ENCODE results near the gene DHCR7.

The DHCR7 gene

DNA sequence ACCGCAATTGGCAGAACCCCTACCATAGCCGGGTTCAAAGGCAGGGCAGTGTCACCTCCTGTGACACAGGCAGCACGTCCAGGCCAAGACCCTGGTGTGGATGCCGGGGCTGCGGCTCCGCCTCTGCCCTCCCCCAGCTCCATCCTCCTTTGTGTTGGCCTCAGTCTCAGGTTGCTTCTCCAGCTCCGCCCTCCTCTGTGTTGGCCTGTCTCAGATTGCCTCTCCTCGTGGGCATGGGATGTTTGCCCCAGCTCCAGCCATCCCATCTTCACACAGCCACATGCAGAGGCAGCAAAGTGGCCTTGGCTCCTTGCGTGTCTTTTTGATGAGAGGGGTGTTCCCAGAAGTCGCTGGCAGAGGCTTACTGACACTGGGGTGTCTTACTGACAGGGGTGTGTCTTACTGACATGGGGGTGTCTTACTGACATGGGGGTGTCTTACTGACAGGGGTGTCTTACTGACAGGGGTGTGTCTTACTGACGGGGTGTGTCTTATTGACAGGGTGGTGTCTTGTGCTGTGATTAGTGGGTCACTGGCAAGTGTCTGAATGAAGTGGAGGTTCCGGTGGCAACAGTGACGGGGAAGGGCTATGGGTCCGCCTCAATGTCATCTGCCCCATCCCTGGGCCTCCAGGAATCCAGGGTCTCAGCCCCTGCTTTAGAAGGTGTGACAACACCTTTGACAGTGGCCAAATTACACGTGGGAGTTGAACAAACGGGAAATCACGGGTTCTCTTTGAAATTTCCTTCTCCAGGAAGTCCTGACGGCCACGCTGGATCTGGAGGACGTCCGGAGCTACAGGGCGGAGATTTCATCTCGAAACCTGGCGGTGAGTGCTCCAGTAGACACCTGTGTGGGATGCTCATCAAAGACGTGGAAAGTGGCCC lies 29.7 kb upstream of the DHCR7 start:
- no peak for DNase-seq

DNA sequence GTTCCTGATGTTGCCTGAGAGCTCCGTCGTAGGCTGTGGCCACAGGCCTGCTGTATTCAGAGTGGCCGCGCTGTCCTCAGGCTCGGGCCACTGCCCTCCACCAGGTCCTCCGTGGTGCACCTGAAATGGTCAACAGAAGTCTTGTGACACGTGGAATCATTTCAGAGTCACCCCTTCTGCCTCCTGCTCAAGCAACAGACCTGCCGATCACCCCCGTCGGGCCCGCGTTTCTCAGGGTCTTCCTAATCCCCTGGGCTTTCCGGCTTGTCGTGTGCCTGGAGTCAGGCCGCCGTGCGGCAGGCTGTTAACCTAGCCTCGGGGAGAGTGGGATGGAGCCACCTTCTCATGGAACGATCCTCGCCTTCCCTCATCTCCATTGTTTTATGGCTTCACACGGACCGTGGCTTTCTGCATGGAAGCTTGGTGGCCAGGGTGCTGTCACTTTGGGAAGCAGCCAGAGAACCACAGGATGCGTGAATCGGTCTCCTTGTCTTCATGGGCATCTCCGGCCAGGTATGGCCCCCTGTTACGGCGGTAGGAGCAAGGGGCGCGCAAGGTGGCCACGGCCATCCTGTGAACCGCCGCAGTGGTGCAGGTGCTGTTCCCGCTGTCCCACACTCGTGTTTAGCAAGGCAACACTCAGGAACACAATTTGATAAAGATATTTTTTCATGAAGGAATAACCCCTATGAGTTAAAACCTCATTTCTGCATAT lies 28.9 kb upstream of the DHCR7 start:
- DNase-seq, result no peak

DNA sequence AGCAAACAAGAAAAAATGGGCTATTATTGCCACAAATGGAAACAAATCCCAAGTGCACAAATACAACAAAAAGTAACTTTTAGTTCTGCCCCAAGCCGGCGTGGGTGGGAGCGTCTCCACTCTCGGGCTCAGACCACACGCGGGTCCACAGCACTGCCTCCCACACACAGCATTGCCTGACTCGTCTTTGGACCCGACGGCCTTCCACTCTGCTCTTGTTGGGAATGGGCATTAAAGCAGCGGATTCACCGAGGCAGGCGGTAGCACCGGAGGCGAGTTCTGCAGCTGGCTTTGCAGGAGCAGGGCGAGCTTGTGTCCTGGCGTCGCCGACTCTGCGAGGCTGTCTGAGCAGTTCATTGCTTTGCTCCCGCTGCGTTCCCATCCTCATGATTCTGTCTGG lies 27.8 kb upstream of the DHCR7 start:
- DNase-seq, result no peak

DNA sequence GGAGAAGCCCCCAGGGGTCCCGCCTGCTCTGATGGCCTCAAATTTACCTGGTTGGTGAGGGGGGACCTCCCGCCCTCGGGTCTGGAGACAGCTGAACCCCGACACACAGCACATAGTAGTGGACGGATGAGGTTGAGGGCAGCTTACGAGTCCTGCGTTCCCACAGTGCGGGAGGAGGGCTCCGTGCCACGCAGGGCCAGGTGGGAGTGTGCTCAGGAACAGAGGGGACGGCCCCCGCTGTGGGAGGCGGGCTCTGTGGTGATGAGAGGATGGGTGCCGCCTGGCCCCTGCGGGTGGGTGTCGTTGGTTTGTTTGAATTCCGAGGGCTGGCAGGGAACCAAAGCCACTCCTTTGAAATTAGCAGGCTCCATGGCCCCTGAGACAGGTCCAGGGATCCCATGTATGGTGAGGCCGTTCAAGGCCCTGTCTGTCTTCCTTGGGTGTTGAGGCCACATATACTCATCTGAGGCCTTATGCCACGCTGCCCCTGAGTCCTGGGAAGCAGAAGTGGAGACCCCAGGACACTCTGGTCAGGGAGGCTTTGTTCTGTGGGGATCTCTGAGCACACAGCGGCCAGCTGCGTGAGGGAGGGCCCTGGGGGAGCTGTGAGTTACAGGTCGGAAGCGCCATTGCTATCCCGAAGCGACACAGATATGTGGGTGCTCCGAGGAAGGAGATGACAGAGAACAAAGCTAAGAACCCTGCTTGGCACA lies 26.7 kb upstream of the DHCR7 start:
- no peak for DNase-seq

DNA sequence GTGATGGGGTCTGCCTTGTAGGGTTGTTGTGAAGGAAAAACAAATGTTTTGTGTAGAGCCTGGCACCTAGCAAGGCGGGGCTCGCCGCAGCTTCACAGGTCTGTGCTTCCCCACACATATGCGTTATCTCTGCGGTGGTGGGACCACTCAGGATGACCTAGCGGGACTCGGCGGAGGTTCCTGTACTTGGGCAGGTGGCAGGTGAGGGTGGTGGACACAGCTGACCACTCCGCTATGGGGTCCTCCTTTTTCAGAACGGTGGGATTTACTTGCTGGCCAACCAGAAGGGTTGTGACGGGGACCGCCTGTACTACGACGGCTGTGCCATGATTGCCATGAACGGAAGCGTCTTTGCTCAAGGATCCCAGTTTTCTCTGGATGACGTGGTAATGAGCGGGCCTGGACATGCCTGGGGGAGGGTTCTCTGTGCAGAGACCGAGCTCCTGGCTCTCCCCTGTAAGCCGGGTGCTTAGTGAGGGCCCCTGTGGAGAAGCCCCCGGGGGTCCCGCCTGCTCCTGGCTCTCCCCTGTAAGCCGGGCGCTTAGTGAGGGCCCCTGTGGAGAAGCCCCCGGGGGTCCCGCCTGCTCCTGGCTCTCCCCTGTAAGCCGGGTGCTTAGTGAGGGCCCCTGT lies 26.1 kb upstream of the DHCR7 start:
- no peak for DNase-seq

DNA sequence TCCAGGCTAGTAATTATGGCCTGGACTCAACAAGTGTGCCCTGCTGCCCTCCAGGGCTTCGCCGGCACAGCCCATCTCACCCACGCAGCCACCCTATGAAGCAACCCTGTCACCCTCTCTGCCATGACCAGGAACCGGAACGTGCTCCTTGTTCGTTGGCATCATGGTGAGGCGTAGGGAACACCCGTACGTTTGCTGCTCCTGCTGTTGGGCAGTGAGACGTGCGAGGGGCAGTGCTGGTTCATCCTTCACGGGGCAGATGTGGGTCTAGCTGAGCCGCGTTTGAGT lies 25.5 kb upstream of the DHCR7 start:
- DNase-seq, result no peak

DNA sequence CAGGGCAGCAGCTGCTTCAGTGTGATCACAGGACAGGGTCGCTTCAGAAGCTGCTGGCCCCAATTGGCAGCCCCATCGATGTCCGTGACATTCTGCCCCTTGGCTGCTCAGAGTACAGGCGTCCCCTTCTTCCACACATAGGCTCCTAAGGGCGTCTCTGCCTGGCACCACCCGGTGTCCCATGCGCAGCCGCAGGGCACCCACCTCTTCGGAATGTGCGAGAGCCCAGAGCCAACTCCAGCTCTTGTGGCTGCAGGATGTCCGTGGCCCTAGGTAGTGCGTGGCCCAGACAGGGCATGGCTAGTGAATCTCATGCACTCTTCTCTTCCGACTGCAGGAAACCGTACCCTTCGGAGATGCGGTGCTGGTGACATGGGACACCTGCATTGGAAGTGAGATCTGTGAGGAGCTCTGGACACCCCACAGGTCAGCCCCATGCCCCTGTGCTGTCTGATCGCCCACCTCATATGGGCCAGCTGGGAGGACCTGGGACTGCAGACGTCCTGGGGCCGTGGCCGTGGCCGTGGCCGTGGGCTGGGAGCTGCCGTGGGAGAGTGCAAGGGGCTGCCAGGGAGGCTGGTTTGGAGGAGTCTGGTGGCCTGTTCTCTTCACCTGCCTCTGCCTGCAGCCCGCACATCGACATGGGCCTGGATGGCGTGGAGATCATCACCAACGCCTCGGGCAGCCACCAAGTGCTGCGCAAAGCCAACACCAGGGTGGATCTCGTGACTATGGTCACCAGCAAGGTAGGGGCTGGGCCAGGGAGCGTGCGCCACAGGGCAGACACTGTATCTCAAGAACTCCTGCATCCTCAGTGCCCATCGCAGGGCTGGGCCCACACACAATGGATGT lies 25.0 kb upstream of the DHCR7 start:
- DNase-seq, result no peak

DNA sequence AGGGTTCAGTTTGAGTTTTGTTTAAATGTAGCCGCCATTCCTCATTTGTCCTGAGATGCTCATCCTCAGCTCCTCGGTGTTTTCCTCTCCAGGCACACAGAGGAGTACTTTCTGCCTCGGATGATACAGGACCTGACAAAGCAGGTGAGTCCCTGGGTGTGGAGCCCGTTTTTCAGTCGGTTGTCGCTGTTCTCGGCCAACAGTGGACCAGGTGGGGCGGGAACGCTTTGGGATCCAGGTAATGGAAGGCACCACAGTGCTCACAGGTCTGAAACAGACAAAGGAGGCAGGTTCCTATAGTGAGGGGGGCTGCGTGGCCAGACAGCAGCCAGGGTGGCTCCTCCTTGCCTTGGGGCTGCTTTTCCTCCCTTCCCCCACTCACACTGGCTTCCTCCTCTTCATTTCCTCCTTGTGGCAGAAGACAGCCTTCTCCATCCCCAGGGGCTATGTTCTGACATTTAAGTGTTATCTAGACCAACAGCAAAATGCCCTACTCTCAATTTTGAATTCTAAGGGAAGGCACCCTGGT lies 24.2 kb upstream of the DHCR7 start:
- DNase-seq, result no peak

DNA sequence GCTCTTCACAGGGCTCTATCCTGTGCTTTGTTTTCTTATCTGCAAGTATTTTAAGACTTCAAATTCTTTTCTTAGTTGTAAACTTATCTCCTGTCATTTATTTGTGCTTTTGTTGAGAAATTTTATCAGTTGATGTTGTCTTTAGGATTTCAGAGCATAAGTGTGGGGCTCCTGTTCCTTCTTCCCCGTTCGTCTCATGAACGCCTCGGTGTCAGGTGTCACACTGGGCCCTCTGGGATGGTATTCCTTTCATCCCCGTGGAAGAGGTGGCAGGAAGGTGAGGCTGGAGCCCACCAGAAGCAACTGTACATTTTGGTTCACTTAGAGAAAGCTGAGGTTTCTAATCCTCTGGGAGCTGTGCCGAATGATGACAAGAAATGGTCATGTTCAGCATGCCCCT lies 22.8 kb upstream of the DHCR7 start:
- no peak for DNase-seq

DNA sequence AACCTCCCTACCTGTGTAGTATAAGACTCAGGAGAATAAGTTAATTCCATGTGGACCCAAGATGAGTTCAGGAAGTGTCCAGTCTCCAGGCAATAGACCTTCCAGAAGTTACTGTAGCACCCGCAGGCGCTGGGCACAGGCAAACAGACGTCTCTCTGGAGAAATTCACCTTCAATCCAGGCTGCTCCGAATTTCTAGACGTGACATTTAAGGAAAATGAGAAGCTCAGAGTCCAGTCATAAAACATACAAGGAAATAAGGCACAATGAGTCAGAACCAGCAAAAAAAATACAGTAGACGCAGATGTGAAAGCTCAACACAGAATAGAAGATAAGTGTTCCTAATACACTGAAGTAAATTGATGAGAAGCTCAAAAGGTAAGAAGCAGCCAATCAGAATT lies 19.0 kb upstream of the DHCR7 start:
- no peak for DNase-seq

DNA sequence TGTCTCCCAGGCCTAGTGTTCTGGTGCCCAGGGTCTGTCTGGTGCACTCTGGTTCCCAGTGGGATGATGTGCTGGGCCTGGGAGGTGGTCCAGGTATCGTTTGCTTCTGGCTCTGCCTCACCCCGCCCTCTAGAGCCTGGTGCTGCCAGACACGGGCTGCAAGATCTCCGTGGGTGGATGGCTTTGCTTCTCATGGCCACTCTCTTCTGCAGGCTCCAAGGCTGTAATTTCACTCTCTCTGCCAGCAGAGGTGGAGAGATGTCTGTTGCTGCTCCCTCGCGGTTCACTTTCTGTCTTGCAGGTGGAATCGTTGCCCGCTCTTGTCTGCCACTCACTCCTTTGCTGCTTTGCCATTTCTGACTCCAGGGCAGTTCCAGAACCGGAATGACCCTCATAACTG lies 18.2 kb upstream of the DHCR7 start:
- DNase-seq, result no peak

DNA sequence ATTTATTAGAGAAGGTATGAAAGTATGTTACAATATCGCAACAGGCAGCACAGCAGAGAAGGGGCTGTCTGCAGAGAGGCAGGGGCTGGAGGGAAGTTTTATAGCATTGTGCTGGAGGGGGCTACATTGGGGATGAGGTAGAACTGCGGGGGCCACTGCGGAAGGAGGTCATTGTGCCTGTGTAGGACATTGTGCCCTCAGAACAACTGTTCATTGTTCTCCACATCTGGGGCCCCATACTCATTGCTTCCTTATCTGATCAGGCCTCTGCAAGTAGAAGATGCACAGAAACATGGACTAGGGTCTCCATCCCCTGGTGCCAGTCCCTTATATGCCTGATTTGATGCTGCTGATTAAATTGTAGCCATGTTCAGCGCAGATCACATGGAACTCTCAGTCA lies 16.9 kb upstream of the DHCR7 start:
- DNase-seq, result no peak

DNA sequence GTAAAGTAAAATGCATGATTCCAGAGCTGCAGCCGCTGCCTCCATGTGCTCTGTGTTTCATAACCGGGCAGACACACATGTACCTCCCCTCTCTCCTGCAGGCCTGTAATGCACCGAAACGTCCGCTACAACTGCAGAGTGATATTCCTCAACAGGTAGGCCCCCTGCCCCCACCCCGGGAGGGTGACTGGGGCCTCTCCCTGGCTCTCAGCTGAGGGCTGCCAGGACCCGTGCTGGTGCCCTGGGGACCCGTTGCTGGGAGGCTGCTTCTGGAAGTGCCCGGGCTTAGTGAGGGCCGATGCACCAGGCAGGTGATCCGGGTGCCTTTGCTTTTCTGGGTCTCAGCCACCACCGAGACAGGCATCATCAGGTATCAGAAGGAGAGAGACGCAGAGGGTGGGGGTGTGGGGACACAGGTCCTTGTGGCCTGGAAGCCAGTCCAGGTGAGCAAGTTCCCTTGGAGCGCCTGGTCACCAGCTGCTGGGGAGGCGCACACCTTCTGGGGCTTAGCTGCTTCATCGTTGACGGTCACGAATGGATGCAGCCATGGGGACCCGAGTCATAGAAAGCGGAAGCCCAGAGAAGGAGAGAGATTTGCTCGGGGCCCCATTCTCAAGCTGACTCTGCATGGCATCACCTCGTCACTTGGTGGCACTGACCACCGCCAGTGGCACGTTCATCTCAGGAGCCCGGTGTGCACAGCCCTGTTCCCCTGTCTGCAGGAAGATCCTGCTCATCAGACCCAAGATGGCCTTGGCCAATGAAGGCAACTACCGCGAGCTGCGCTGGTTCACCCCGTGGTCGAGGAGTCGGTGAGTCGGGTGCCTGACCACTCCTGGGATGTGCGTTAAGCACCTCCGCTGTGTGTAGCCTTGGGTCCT lies 15.4 kb upstream of the DHCR7 start:
- DNase-seq, result no peak

DNA sequence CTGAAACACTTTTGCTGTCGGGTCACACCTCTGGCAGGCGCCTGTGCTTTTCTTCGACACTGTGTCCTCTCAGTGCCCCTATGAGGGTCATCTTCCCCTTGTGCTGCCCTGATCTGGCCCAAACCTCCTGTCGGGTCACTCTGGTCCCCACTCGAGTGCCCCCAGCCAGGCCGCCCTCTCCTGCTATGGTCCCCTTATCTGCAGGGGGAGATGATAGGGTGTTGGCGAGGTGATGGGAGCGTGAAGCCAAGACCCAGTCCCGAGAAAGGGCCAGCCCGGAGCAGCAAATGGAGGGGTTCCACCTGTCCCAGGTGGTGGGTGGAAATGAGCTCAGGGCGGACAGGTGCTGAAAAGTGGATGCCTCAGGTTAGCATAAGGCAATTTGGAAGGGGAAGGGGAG lies 14.5 kb upstream of the DHCR7 start:
- DNase-seq, result no peak

DNA sequence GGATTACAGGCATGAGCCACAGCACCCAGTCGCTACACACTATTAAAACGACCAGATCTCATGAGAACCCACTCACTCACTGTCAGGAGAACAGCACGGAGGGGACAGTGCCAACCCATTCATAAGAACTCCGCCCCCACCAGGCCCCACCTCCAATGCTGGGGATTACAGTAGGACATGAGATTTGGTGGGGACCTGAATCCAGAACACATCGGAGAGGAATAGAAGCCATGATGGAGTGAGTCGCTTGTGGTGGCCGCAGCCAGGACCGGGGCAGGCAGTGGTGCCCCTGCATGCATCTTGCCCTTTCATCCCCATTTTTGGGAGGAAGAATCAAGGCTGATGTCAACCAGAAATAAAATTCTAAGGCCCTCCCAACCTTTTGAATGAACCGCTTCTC lies 13.5 kb upstream of the DHCR7 start:
- DNase-seq, result no peak

DNA sequence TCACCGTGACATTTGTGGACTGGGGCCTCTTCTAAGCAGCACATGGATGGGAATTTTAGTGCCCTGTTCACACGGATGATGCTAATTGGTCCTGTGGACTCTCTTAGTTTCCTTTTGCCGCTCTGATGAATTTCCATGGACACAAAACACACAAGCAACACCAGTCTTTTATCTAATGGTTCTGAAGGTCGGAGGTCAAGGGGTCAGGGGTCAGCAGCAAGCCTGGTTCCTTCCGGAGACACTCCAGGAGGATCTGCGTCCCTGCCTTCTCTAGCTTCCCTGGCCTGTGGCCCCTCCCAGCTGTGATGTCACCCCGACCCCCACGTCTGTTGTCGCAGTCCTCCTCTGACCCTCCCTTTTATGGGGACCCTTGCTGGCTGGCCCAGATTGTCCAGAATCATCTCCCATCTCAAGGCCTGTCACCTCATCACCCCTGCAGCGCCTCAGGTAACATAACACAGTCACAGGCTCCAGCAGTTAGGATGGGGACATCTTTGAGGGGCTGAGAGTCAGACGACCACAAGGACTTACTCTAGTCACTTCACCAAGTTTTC lies 11.7 kb upstream of the DHCR7 start:
- DNase-seq, result no peak

DNA sequence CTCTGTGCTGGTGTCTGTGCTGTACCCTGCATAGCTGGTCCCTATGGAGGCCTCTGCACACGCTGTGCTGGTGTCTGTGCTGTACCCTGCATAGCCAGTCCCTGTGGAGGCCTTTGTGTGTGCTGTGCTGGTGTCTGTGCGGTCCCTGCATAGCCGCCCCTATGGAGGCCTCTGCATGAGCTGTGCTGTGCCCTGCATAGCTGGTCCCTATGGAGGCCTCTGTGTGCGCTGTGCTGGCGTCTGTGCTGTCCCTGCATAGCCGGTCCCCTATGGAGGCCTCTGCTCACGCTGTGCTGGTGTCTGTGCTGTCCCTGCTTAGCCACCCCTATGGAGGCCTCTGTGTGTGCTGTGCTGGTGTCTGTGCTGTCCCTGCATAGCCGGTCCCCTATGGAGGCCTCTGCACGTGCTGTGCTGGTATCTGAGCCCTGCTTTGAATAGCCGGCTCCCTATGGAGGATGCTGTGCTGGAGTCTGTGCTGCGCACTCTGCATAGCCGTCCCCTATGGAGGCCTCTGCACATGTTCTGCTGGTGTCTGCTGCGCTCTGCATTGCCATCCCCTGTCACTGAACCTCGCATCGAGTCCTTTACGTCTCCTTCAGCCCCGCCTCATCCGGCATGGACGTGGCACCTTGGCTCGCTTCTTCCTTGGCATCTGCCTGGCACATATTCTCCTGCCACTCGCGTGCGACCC lies 11.0 kb upstream of the DHCR7 start:
- no peak for DNase-seq

DNA sequence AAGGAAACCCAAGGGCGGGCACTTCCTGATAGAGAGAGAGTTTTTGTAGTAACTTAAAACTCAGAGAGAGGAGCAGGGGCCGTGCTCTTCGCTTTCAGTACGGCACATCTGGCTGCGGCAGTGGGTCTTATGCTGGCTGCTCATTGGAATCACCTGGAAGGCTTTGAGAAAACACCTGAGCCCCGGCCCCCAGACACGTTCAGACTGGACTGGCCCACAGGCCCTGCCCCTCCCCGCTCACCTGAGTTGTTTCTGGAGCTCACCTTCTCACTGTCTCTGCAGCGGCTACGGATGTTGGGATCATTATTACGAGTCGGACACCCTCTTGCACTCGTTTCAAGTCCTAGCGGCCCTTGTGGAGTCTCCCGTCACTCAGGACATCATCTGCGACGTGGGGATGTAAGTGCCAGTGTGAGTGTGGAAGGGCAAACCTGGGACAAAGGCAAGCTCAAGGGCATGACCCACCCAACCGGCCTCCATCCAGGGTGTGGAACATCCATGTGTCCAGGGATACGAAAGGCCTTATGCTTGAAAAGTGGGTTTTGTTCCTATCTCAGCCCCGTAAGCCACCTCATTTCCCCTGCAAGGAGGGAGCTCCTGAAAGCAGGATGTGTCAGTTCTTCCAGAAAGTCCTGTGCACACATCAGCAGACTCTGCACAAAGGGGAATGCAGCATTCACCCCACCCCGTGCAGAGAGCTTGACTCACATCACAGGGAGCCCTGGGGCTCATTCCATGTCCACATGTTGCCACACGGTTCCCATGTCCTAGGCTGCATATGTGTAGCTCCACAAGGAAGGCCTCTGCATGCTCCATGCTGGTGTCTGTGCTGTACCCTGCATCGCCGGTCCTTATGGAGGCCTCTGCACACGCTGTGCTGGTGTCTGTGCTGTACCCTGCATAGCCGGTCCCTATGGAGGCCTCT lies 10.2 kb upstream of the DHCR7 start:
- DNase-seq, result no peak

DNA sequence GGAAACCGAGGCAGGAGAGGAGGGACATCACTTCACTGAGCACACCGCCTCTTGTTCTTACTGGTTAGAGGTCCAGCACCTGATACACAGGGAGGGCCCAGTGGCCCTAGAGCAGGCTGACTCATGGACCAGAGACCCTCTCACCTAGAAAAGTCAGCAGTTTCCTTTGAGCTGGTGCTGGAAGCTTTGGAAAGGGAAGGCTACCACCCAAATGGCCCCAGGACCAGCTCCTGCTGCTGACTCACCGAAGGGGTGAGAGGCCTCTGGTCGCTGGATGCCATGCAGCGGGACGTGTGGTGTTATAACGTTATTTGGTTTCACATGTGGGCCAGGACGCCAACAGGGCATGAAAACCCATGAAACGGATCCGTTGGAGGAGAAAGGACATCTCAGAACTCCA lies 8.6 kb upstream of the DHCR7 start:
- DNase-seq, result no peak

Measured in NCI-H1048 (cell line).